ENCODE results near the gene TMEM207. TPM values are rescaled to one million over a fixed set of nuclear protein-coding genes. Genes with fewer than 3 reads are reported as not detected.

TMEM207 gene
- total RNA-seq, 1 experiment from 2014 or later: not detected

DNA sequence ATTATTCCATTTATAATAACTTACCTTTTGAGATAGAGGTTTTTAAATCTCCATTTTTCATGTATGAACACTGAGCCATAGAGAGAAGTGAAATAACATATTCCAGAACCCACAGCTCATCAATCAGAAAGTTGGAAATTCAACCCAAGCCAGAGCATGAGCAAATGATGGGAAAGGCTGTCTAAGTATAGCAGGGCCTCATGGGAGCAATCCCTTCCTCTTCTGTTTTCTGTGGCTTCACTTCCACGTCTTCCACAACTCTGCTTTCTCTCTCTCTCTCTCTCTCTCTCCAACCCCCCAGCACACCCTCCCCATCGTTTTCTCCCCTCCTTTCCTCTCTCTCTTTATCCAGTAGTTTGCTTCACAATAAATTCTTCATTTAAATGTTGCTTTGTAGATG lies 49.4 kb upstream of the TMEM207 start:
- ChIA-PET CTCF (no interaction called here), POLR2A (no interaction called here), RAD21 (ENCODE audit: low non-redundant PET in 1 of 2, low total read pairs in 2 of 2, uncharacterized antibody in 2 of 2, unreplicated experiment in 2 of 2) (no interaction called here)
- Histone ChIP-seq H3K4me1 (ENCODE audit: control insufficient read depth in 1 of 2, insufficient read depth in 2 of 2, low read length in 2 of 2) (no peaks in the 10 kb centered on the region), H3K9me3 (ENCODE audit: control insufficient read depth in 1 of 2, insufficient read depth in 1 of 2, low read depth in 1 of 2, low read length in 2 of 2) (no peaks in the 10 kb centered on the region), H2AFZ (ENCODE audit: low read depth, low read length, poor library complexity, severe bottlenecking) (no peak overlapping the region), H3K9me2 (ENCODE audit: insufficient read depth) (no peaks in the 10 kb centered on the region), H3K4me3 (replicated peaks in 1 of 2; ENCODE audit: low read depth in 1 of 2, low read length in 2 of 2) (no peak overlapping the region), H3K27me3 (ENCODE audit: insufficient read depth, low read length) (no peaks in the 10 kb centered on the region), H3K4me2 (ENCODE audit: low read length) (no peak overlapping the region), H3K27ac (ENCODE audit: low read depth, low read length) (no peak overlapping the region), H4K20me1 (ENCODE audit: insufficient read depth) (no peaks in the 10 kb centered on the region), H3K36me3 (ENCODE audit: control insufficient read depth in 1 of 2, insufficient read depth in 2 of 2, low read length in 2 of 2) (no peaks in the 10 kb centered on the region), H3K79me2 (ENCODE audit: insufficient read depth, low read length) (no peaks in the 10 kb centered on the region), H3K9ac (ENCODE audit: low read length) (no peak overlapping the region)
- TF ChIP-seq, protein P1, sequence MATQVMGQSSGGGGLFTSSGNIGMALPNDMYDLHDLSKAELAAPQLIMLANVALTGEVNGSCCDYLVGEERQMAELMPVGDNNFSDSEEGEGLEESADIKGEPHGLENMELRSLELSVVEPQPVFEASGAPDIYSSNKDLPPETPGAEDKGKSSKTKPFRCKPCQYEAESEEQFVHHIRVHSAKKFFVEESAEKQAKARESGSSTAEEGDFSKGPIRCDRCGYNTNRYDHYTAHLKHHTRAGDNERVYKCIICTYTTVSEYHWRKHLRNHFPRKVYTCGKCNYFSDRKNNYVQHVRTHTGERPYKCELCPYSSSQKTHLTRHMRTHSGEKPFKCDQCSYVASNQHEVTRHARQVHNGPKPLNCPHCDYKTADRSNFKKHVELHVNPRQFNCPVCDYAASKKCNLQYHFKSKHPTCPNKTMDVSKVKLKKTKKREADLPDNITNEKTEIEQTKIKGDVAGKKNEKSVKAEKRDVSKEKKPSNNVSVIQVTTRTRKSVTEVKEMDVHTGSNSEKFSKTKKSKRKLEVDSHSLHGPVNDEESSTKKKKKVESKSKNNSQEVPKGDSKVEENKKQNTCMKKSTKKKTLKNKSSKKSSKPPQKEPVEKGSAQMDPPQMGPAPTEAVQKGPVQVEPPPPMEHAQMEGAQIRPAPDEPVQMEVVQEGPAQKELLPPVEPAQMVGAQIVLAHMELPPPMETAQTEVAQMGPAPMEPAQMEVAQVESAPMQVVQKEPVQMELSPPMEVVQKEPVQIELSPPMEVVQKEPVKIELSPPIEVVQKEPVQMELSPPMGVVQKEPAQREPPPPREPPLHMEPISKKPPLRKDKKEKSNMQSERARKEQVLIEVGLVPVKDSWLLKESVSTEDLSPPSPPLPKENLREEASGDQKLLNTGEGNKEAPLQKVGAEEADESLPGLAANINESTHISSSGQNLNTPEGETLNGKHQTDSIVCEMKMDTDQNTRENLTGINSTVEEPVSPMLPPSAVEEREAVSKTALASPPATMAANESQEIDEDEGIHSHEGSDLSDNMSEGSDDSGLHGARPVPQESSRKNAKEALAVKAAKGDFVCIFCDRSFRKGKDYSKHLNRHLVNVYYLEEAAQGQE (IDR thresholded peaks at IDR 0.05; ENCODE audit: low read depth): no peak
- no peak for TF ChIP-seq ZNF274 (IDR thresholded peaks at IDR 0.05; ENCODE audit: low read depth, low read length)
- no peak for TF ChIP-seq POLR2A (IDR thresholded peaks at IDR 0.05; ENCODE audit: borderline replicate concordance, extremely low read depth, insufficient read depth, insufficient read length)
- TF ChIP-seq, protein P2, sequence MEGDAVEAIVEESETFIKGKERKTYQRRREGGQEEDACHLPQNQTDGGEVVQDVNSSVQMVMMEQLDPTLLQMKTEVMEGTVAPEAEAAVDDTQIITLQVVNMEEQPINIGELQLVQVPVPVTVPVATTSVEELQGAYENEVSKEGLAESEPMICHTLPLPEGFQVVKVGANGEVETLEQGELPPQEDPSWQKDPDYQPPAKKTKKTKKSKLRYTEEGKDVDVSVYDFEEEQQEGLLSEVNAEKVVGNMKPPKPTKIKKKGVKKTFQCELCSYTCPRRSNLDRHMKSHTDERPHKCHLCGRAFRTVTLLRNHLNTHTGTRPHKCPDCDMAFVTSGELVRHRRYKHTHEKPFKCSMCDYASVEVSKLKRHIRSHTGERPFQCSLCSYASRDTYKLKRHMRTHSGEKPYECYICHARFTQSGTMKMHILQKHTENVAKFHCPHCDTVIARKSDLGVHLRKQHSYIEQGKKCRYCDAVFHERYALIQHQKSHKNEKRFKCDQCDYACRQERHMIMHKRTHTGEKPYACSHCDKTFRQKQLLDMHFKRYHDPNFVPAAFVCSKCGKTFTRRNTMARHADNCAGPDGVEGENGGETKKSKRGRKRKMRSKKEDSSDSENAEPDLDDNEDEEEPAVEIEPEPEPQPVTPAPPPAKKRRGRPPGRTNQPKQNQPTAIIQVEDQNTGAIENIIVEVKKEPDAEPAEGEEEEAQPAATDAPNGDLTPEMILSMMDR (IDR thresholded peaks at IDR 0.05 in 2 of 3, conservative IDR thresholded peaks at IDR 0.05 in 1 of 3; ENCODE audit: borderline replicate concordance in 1 of 3, insufficient read depth in 1 of 3, low read depth in 2 of 3, low read length in 2 of 3): no peak
- no peak for TF ChIP-seq EZH2phosphoT487 (IDR thresholded peaks at IDR 0.05; ENCODE audit: borderline replicate concordance)
- no peak for TF ChIP-seq SRF (IDR thresholded peaks at IDR 0.05; ENCODE audit: low read depth)
- no peak for TF ChIP-seq EZH2 (IDR thresholded peaks at IDR 0.05)
- no peak for TF ChIP-seq SP1 (IDR thresholded peaks at IDR 0.05; ENCODE audit: low read depth)
- TF ChIP-seq, protein P3, sequence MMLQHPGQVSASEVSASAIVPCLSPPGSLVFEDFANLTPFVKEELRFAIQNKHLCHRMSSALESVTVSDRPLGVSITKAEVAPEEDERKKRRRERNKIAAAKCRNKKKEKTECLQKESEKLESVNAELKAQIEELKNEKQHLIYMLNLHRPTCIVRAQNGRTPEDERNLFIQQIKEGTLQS (IDR thresholded peaks at IDR 0.05): no peak
- no peak for TF ChIP-seq POLR2AphosphoS5 (IDR thresholded peaks at IDR 0.05; ENCODE audit: low read depth, low read length)
- no peak for TF ChIP-seq ELF1 (IDR thresholded peaks at IDR 0.05; ENCODE audit: borderline replicate concordance, low read depth)
- TF ChIP-seq JUND (IDR thresholded peaks at IDR 0.05): no peak
- TF ChIP-seq EGR1 (IDR thresholded peaks at IDR 0.05; ENCODE audit: low read depth): no peak
- no peak for TF ChIP-seq RAD21 (IDR thresholded peaks at IDR 0.05; ENCODE audit: low read depth)
- TF ChIP-seq ZFX (IDR thresholded peaks at IDR 0.05): no peak
- TF ChIP-seq YY1 (IDR thresholded peaks at IDR 0.05; ENCODE audit: extremely low read depth, insufficient replicate concordance, low read depth, low read length): no peak
- TF ChIP-seq, protein P4, sequence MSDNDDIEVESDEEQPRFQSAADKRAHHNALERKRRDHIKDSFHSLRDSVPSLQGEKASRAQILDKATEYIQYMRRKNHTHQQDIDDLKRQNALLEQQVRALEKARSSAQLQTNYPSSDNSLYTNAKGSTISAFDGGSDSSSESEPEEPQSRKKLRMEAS (IDR thresholded peaks at IDR 0.05): no peak
- no TSS peak for BruUV-seq (replicated peaks)
- no peak for ATAC-seq
- no peak for DNase-seq (ENCODE audit: low read depth, low spot score)
- intact Hi-C loops (cut with micrococcal nuclease): no loop called here

Measured in HCT116 (cell line).